Measurements from ENCODE around the gene EDIL3.

The EDIL3 gene

DNA sequence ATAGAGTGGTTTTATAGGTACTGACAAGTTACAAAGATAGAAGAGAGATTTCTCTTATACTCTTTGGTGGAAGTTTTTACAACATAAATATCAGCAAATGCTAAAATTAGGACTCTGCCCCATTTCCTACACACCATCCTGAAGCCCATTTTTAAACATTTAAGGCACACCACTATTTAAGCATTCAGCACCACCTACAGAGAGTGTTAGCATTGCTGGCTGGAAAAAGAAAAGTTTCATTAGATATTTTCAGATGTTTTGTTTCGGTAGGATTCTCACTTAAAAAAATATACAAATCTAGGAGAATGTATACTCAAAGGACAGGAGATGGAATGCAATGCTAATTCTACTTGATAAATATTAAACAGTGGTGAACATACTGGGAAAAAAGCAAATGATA, 471.1 kb downstream of the EDIL3 start:
- Histone ChIP-seq H3K27me3 (ENCODE audit: control insufficient read depth, low read length) (no peaks in the 10 kb centered on the region; the same call in 1 of the 2 replicates), H4K20me1 (ENCODE audit: control insufficient read depth, insufficient read depth, low read depth, low read length) (no peaks in the 10 kb centered on the region), H3K79me2 (ENCODE audit: control insufficient read depth, low read length) (no peaks in the 10 kb centered on the region), H3K4me2 (ENCODE audit: low read length) (no peak overlapping the region), H3K27ac (ENCODE audit: low read depth, low read length) (no peak overlapping the region), H3K9me2 (replicated peaks; ENCODE audit: control insufficient read depth, low read length) (no peaks in the 10 kb centered on the region; the same call in 1 of the 2 replicates), H3F3A (ENCODE audit: control insufficient read depth, insufficient read depth) (no peaks in the 10 kb centered on the region), H3K36me3 (ENCODE audit: control insufficient read depth, low read length) (no peaks in the 10 kb centered on the region), H3K4me1 (ENCODE audit: control insufficient read depth, low read length) (no peaks in the 10 kb centered on the region), H3K9me3 (ENCODE audit: control insufficient read depth, insufficient read depth, low read length) (no peaks in the 10 kb centered on the region), H3K4me3 (ENCODE audit: low read length) (no peak overlapping the region)
- no peak for TF ChIP-seq EZH2phosphoT487 (IDR thresholded peaks at IDR 0.05; ENCODE audit: borderline replicate concordance, low read length)
- TF ChIP-seq, protein P1, sequence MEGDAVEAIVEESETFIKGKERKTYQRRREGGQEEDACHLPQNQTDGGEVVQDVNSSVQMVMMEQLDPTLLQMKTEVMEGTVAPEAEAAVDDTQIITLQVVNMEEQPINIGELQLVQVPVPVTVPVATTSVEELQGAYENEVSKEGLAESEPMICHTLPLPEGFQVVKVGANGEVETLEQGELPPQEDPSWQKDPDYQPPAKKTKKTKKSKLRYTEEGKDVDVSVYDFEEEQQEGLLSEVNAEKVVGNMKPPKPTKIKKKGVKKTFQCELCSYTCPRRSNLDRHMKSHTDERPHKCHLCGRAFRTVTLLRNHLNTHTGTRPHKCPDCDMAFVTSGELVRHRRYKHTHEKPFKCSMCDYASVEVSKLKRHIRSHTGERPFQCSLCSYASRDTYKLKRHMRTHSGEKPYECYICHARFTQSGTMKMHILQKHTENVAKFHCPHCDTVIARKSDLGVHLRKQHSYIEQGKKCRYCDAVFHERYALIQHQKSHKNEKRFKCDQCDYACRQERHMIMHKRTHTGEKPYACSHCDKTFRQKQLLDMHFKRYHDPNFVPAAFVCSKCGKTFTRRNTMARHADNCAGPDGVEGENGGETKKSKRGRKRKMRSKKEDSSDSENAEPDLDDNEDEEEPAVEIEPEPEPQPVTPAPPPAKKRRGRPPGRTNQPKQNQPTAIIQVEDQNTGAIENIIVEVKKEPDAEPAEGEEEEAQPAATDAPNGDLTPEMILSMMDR (IDR thresholded peaks at IDR 0.05; ENCODE audit: low read depth, low read length, poor library complexity, severe bottlenecking), result no peak

DNA sequence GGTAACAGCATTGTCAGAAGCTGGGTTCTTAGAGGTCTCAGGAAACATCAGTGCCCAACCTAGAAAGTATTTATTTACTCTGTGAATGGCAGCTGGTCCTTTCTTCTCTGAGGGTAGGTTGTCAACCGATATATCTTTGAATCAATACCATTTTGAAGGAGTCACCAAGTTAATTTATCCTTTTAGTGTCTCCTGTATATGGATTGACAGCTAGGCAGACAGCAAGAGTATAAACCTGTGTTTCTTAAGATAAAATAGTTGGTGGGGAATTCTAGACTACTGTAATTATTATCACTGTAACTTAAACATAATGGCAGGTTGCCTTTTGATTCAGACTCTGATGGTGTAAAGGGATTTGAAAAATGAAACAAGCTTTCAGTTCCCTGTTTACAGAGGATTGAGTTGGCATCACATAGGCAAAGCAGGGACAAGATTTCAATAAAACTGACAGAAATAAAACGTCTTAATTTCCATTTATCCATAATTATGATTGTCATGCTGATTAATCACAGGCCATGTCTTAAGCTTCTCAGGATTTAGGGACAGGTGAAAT, 473.2 kb downstream of the EDIL3 start:
- no peaks in the 10 kb centered on the region; the same call in 1 of the 2 replicates for H3K27me3 ChIP-seq (ENCODE audit: control insufficient read depth, low read length)
- no peak overlapping the region for H3K4me3 ChIP-seq (ENCODE audit: low read length)
- no peaks in the 10 kb centered on the region for H3K9me3 ChIP-seq (ENCODE audit: control insufficient read depth, insufficient read depth, low read length)
- H3K27ac ChIP-seq (ENCODE audit: low read depth, low read length), result no peak overlapping the region
- no peaks in the 10 kb centered on the region for H3F3A ChIP-seq (ENCODE audit: control insufficient read depth, insufficient read depth)
- TF ChIP-seq, protein P1 (IDR thresholded peaks at IDR 0.05; ENCODE audit: low read depth, low read length, poor library complexity, severe bottlenecking), result no peak
- no peak for TF ChIP-seq EZH2phosphoT487 (IDR thresholded peaks at IDR 0.05; ENCODE audit: borderline replicate concordance, low read length)
- H3K9me2 ChIP-seq (replicated peaks; ENCODE audit: control insufficient read depth, low read length), result no peaks in the 10 kb centered on the region; the same call in 1 of the 2 replicates
- H3K4me1 ChIP-seq (ENCODE audit: control insufficient read depth, low read length), result no peaks in the 10 kb centered on the region
- no peaks in the 10 kb centered on the region for H4K20me1 ChIP-seq (ENCODE audit: control insufficient read depth, insufficient read depth, low read depth, low read length)
- no peaks in the 10 kb centered on the region for H3K36me3 ChIP-seq (ENCODE audit: control insufficient read depth, low read length)
- no peak overlapping the region for H3K4me2 ChIP-seq (ENCODE audit: low read length)
- no peaks in the 10 kb centered on the region for H3K79me2 ChIP-seq (ENCODE audit: control insufficient read depth, low read length)

DNA sequence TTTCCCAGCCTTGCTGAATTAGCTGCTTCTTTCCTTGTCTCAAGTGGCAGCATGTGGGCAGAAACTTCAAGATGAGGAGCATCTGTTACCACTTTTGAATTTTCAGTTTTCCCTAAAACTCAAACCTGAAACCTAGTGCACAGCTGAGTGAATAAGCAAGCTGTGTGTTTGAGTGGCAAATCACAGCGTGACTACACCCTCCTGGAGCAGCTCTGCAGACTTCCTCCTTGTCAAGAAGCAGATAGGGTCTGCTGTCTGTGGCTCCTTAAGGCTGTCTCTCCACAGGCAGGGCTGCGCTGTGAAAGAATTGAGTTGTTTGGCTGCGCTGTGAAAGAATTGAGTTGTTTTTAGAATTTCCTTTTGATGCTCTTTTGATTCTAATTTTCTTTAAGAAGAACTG, 484.4 kb downstream of the EDIL3 start:
- Histone ChIP-seq H3K4me1 (ENCODE audit: control insufficient read depth, low read length) (no peaks in the 10 kb centered on the region), H4K20me1 (ENCODE audit: control insufficient read depth, insufficient read depth, low read depth, low read length) (no peaks in the 10 kb centered on the region), H3K27me3 (ENCODE audit: control insufficient read depth, low read length) (no peaks in the 10 kb centered on the region), H3K9me3 (ENCODE audit: control insufficient read depth, insufficient read depth, low read length) (no peaks in the 10 kb centered on the region), H3K4me3 (ENCODE audit: low read length) (no peak overlapping the region), H3K36me3 (ENCODE audit: control insufficient read depth, low read length) (no peaks in the 10 kb centered on the region), H3K27ac (ENCODE audit: low read depth, low read length) (no peak overlapping the region), H3K79me2 (ENCODE audit: control insufficient read depth, low read length) (no peaks in the 10 kb centered on the region), H3K9me2 (replicated peaks; ENCODE audit: control insufficient read depth, low read length) (no peaks in the 10 kb centered on the region), H3F3A (ENCODE audit: control insufficient read depth, insufficient read depth) (no peaks in the 10 kb centered on the region), H3K4me2 (ENCODE audit: low read length) (no peak overlapping the region)
- no peak for TF ChIP-seq EZH2phosphoT487 (IDR thresholded peaks at IDR 0.05; ENCODE audit: borderline replicate concordance, low read length)
- TF ChIP-seq, protein P1 (IDR thresholded peaks at IDR 0.05; ENCODE audit: low read depth, low read length, poor library complexity, severe bottlenecking), result no peak

Data from DOHH2 (cell line).